Measurements from ENCODE around the gene MED13L. TPM values are rescaled to one million over a fixed set of nuclear protein-coding genes. Genes with fewer than 3 reads are reported as not detected.

The MED13L gene
- total and polyA plus RNA-seq, 2 of the 8 experiments (the other 6 are each of a cell fraction or from before 2014, with no cell fraction given): 15.9 to 51.7 TPM

- Histone ChIP-seq H3K79me1 (ENCODE audit: low read depth, low read length) (peaks cover 4% of the 10 kb centered on the region), H2AFZ (ENCODE audit: low read length) (no peak overlapping the region), H3K18ac (ENCODE audit: extremely low read depth, low read length) (no peak overlapping the region), H3K56ac (replicated peaks; ENCODE audit: insufficient read length, low read depth, low read length) (no peak overlapping the region), H3K4ac (replicated peaks; ENCODE audit: insufficient read length, low read depth, low read length) (no peak overlapping the region), H3K9me3 (ENCODE audit: insufficient read depth in 2 of 2, low read depth in 1 of 2, low read length in 1 of 2) (no peaks in the 10 kb centered on the region), H2BK15ac (ENCODE audit: low read length) (no peak overlapping the region), H3K36me3 (ENCODE audit: control insufficient read depth in 2 of 4, insufficient read depth in 4 of 4, low read length in 3 of 4) (no peaks in the 10 kb centered on the region), H3K23me2 (ENCODE audit: low read depth, low read length) (no peaks in the 10 kb centered on the region), H3K79me2 (ENCODE audit: control insufficient read depth in 1 of 2, insufficient read depth in 2 of 2, low read length in 2 of 2) (peaks cover 3 to 96% of the 10 kb centered on the region in 2 experiments; a peak in 3 of 4 replicates), H3K23ac (ENCODE audit: insufficient read length) (no peak overlapping the region), H3K4me2 (ENCODE audit: insufficient read depth in 1 of 2, low read depth in 2 of 2, low read length in 2 of 2) (no peak overlapping the region), H3K4me1 (replicated peaks in 1 of 4; ENCODE audit: control insufficient read depth in 3 of 4, insufficient read depth in 4 of 4, low read length in 3 of 4) (peaks cover 0 to 4% (median 2%) of the 10 kb centered on the region in 4 experiments; a peak in 2 of 7 replicates), H3K27ac (ENCODE audit: low read depth, low read length) (no peak overlapping the region), H2BK20ac (ENCODE audit: low read length) (no peak overlapping the region), H4K20me1 (replicated peaks in 1 of 2; ENCODE audit: control insufficient read depth in 1 of 2, insufficient read depth in 2 of 2, low read length in 2 of 2) (peaks cover 0 to 5% of the 10 kb centered on the region in 2 experiments), H4K5ac (ENCODE audit: insufficient read length, low read depth, low read length) (no peak overlapping the region), H3K27me3 (replicated peaks in 1 of 4; ENCODE audit: control insufficient read depth in 3 of 4, extremely low read depth in 1 of 4, insufficient read depth in 3 of 4, low read length in 3 of 4) (no peaks in the 10 kb centered on the region), H2BK5ac (ENCODE audit: low read depth, low read length) (no peak overlapping the region), H3K14ac (ENCODE audit: insufficient read length) (no peak overlapping the region), H2BK120ac (replicated peaks; ENCODE audit: low read depth, low read length) (no peak overlapping the region), H4K8ac (ENCODE audit: extremely low read depth, insufficient read depth, low read length) (no peak overlapping the region), H2BK12ac (ENCODE audit: low read depth, low read length) (no peak overlapping the region), H2AK5ac (ENCODE audit: low read depth, low read length) (no peak overlapping the region), H3K4me3 (ENCODE audit: extremely low read depth in 1 of 4, insufficient read depth in 2 of 4, low read depth in 3 of 4, low read length in 4 of 4) (no peak overlapping the region), H3K9ac (replicated peaks in 1 of 4; ENCODE audit: extremely low read depth in 1 of 4, low read depth in 3 of 4, low read length in 3 of 4) (no peak overlapping the region), H4K91ac (replicated peaks; ENCODE audit: insufficient read length, low read length) (no peak overlapping the region)
- FAIRE-seq (no peak), DNase-seq (ENCODE audit: low read depth in 1 of 2, low spot score in 2 of 2) (no peak)
- ChIA-PET CTCF (ENCODE audit: partially characterized antibody) (interaction anchor here (0.8 to 1.5 kb wide), 2 partner anchors 49 to 130 kb away, joined by 4 to 5 read pairs; no protein-coding TSS in a partner anchor), POLR2A (ENCODE audit: partially characterized antibody) (no interaction called here)
- 96% methylated on average over 3 of the region's 3 CpGs; no CpG with 5 or more reads in 1 of the 2 experiments for WGBS, 2 experiments (ENCODE audit: extremely low coverage in 1 of 2, insufficient coverage in 1 of 2, insufficient read length in 1 of 2, insufficient replicate concordance in 2 of 2, low coverage in 1 of 2, low lambda C conversion rate in 2 of 2, missing lambda C conversion rate in 1 of 2)
- TF ChIP-seq NANOG (IDR thresholded peaks at IDR 0.05; ENCODE audit: insufficient read depth, low read depth, low read length, poor library complexity, severe bottlenecking): no peak
- no peak for TF ChIP-seq YY1 (IDR thresholded peaks at IDR 0.05; ENCODE audit: low read depth, low read length)
- no peak for TF ChIP-seq ZNF274 (IDR thresholded peaks at IDR 0.05; ENCODE audit: borderline replicate concordance, extremely low read depth, low read length)
- TF ChIP-seq USF2 (IDR thresholded peaks at IDR 0.05; ENCODE audit: low read length): no peak
- TF ChIP-seq SIN3A (conservative IDR thresholded peaks at IDR 0.05 in 1 of 2, IDR thresholded peaks at IDR 0.05 in 1 of 2; ENCODE audit: low read depth in 1 of 2, low read length in 2 of 2): no peak
- TF ChIP-seq CHD1 (IDR thresholded peaks at IDR 0.05; ENCODE audit: low read depth, low read length): no peak
- TF ChIP-seq TCF12 (IDR thresholded peaks at IDR 0.05; ENCODE audit: low read depth, low read length): no peak
- no peak for TF ChIP-seq SIRT6 (IDR thresholded peaks at IDR 0.05; ENCODE audit: low read length)
- no peak for TF ChIP-seq SIX5 (IDR thresholded peaks at IDR 0.05; ENCODE audit: low read depth, low read length)
- TF ChIP-seq RXRA (IDR thresholded peaks at IDR 0.05; ENCODE audit: insufficient read depth, low read depth, low read length): no peak
- no peak for TF ChIP-seq EGR1 (IDR thresholded peaks at IDR 0.05; ENCODE audit: borderline replicate concordance, low read depth, low read length)
- TF ChIP-seq NRF1 (IDR thresholded peaks at IDR 0.05; ENCODE audit: low read depth, low read length): no peak
- no peak for TF ChIP-seq KDM4A (IDR thresholded peaks at IDR 0.05; ENCODE audit: low read depth, low read length, severe bottlenecking)
- TF ChIP-seq GTF2F1 (IDR thresholded peaks at IDR 0.05; ENCODE audit: borderline replicate concordance, low read depth, low read length): no peak
These were observed 132.0 kb downstream of the MED13L start for GRCh38 chr12:116145451-116145850.
